B cell (primary cell): Measurements from ENCODE around the gene EPB41L3. TPM values are rescaled to one million over a fixed set of nuclear protein-coding genes. Genes with fewer than 3 reads are reported as not detected.

Experiments used
- ATAC-seq: fragments of 200-7000 bp; cut with Tn5 transposase; one replicate; pipeline ENCODE4 v1.10.0; 2021; ENCODE audit warnings: low read depth, mild to moderate bottlenecking, moderate number of reproducible peaks, moderate library complexity
- CTCF ChIA-PET: fragments of 350-600 bp; sonication (Branson Sonifier 250); formaldehyde crosslinking; loops from one replicate; lab custom pipeline; 2021; ENCODE audit warnings: antibody characterized with exemption, inconsistent platforms; lab: Charles Lee
- POLR2A ChIA-PET: fragments of 350-600 bp; sonication (Branson Sonifier 250); formaldehyde crosslinking; loops from one replicate; lab custom pipeline; 2021; ENCODE audit warnings: antibody characterized with exemption; lab: Charles Lee
- DNase-seq: peaks from one replicate; pipeline ENCODE4 v3.0.0; 2013
- H2AFZ ChIP-seq: 2 replicates; pipeline ENCODE4 v1.6.1; 2012; ENCODE audit warnings: mild to moderate bottlenecking, low read depth, low read length; ENCODE audit not compliant: insufficient read depth, poor library complexity, severe bottlenecking
- H3K27ac ChIP-seq, 2 donors: 1 replicate in 1 of 2; 2 replicates in 1 of 2; pipeline ENCODE4 v1.5.1; 2012 to 2013; ENCODE audit warnings: low read length in 2 of 2, mild to moderate bottlenecking in 2 of 2, moderate library complexity in 1 of 2
- H3K27me3 ChIP-seq, 4 experiments: fragments of 200-600 bp in 1 of 4; sonication (generic) in 1 of 4; replicated peaks in 1 of 4; 1 replicate in 2 of 4; 2 replicates in 2 of 4; pipeline versions ENCODE4 v1.6.1 to v1.7.0; 2013 to 2016; ENCODE audit warnings: low read length in 3 of 4, mild to moderate bottlenecking in 2 of 4, mixed read lengths in 1 of 4, moderate library complexity in 1 of 4; ENCODE audit not compliant: insufficient read depth in 4 of 4, control insufficient read depth in 3 of 4; ENCODE audit errors: control extremely low read depth in 1 of 4
- H3K36me3 ChIP-seq, 2 experiments: replicated peaks in 1 of 2; 1 replicate in 1 of 2; 2 replicates in 1 of 2; pipeline versions ENCODE4 v1.6.1 to v1.7.1; 2013; ENCODE audit warnings: low read length in 1 of 2; ENCODE audit not compliant: insufficient read depth in 2 of 2, control insufficient read depth in 1 of 2; ENCODE audit errors: control extremely low read depth in 1 of 2, extremely low read depth in 1 of 2
- H3K4me1 ChIP-seq, 2 donors: fragments of 200-600 bp in 1 of 2; sonication (generic) in 1 of 2; 1 replicate in 1 of 2; 2 replicates in 1 of 2; pipeline versions ENCODE4 v1.5.1 to v1.6.1; 2013 to 2017; ENCODE audit warnings: low read length in 2 of 2; ENCODE audit not compliant: control insufficient read depth in 2 of 2, insufficient read depth in 2 of 2
- H3K4me2 ChIP-seq: replicated peaks from 2 replicates; pipeline ENCODE3; 2012; ENCODE audit warnings: mild to moderate bottlenecking, low read depth, low read length; ENCODE audit not compliant: poor library complexity, severe bottlenecking
- H3K4me3 ChIP-seq, 5 experiments: fragments of 200-600 bp in 1 of 5; sonication (generic) in 1 of 5; 1 replicate in 3 of 5; 2 replicates in 2 of 5; pipeline versions ENCODE4 v1.5.1 to v1.7.0; 2011 to 2016; ENCODE audit warnings: low read length in 4 of 5, mild to moderate bottlenecking in 4 of 5, low read depth in 2 of 5, control low read depth in 1 of 5, moderate library complexity in 1 of 5; ENCODE audit not compliant: insufficient read depth in 1 of 5; ENCODE audit errors: control extremely low read depth in 1 of 5, extremely low read depth in 1 of 5
- H3K79me2 ChIP-seq: fragments of 200-600 bp; sonication (generic); one replicate; pipeline ENCODE4 v1.6.0; 2016; ENCODE audit warnings: low read length; ENCODE audit not compliant: control insufficient read depth, insufficient read depth
- H3K9ac ChIP-seq: fragments of 200-600 bp; sonication (generic); 2 replicates; pipeline ENCODE4 v1.6.1; 2017; ENCODE audit warnings: mild to moderate bottlenecking, low read length, moderate library complexity
- H3K9me3 ChIP-seq, 3 donors: one replicate each; pipeline versions ENCODE4 v1.6.1 to v1.7.1; 2013; ENCODE audit warnings: low read length in 2 of 3; ENCODE audit not compliant: control insufficient read depth in 2 of 3, insufficient read depth in 1 of 3; ENCODE audit errors: control extremely low read depth in 1 of 3
- H4K20me1 ChIP-seq: 2 replicates; pipeline ENCODE4 v1.6.0; 2012; ENCODE audit warnings: mild to moderate bottlenecking, low read length; ENCODE audit not compliant: insufficient read depth, control insufficient read depth, poor library complexity, severe bottlenecking
- H3K27ac Mint-ChIP-seq: one replicate; pipeline ENCODE4 v1.8.0; 2021; ENCODE audit warnings: mixed read lengths
- H3K27me3 Mint-ChIP-seq: one replicate; pipeline ENCODE4 v1.8.0; 2021; ENCODE audit warnings: mixed read lengths
- H3K4me1 Mint-ChIP-seq: one replicate; pipeline ENCODE4 v1.8.0; 2021; ENCODE audit warnings: mixed read lengths
- H3K4me3 Mint-ChIP-seq: one replicate; pipeline ENCODE4 v1.8.0; 2021; ENCODE audit warnings: mixed read lengths
- H3K9me3 Mint-ChIP-seq: one replicate; pipeline ENCODE4 v1.8.0; 2022; ENCODE audit warnings: mixed read lengths; ENCODE audit not compliant: insufficient read depth
- EZH2 ChIP-seq: IDR thresholded peaks from 2 replicates; pipeline ENCODE4 v1.6.1; 2012; ENCODE audit warnings: borderline replicate concordance, low read depth, mild to moderate bottlenecking, moderate library complexity, low read length; ENCODE audit not compliant: insufficient read depth, poor library complexity, severe bottlenecking
- WGBS: methylation state at CpG from one replicate; pipeline ENCODE4 v1.1.5; 2013; ENCODE audit warnings: missing lambda C conversion rate; ENCODE audit not compliant: insufficient coverage; 5-methylcytosine and 5-hydroxymethylcytosine counted together
- intact Hi-C: fragments of 100-400 bp; cut with micrococcal nuclease; formaldehyde crosslinking; loops from one replicate; pipeline ENCODE4 v1.10.0; 2022
- polyA plus RNA-seq: library from polyadenylated mRNA; depleted of rRNA; stranded (reverse); fragments of >200 nt; gene quantifications from 2 replicates; pipeline ENCODE4 v1.2.3, GENCODE V29; 2012
- total RNA-seq, 2 donors: library from RNA; stranded (reverse); fragments of 120-200 nt in 1 of 2; gene quantifications; 1 replicate in 1 of 2; 2 replicates in 1 of 2; pipeline versions ENCODE4 v1.2.3 to v1.2.4, GENCODE V29; 2013 to 2022
- TF ChIP-seq, protein P1 (sequence below): fragments of 200-600 bp; IDR thresholded peaks from one replicate; pipeline ENCODE4 v1.8.0; 2022; ENCODE audit warnings: antibody characterized with exemption, mild to moderate bottlenecking

The EPB41L3 gene
- total and polyA plus RNA-seq, 2 donors (not counting 1 experiment from before 2014, with no cell fraction given), result 0.57 to 0.58 TPM

DNA sequence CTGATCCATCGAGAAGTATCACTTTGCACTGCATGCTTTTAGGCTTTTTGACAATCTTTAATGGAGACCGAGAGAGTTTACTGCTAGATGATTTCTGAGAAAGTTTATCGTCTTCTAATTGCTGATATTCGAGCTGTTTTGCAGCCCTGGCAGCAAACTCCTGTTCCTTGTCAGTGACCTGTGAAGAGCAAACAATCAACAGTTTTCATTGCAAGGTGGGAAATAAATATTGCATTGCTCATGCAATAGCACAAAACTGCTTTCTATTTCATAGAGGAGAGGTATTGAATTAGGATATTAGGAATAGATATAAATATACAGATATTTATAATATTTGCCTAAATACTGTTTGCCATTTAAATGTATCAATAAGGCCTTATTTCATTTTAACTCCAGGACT lies 65.5 kb downstream of the EPB41L3 start:
- Histone ChIP-seq H2AFZ (no peak overlapping the region), H3K79me2 (no peaks in the 10 kb centered on the region), H3K4me2 (no peak overlapping the region), H3K4me1 (no peaks in the 10 kb centered on the region), H3K36me3 (no peaks in the 10 kb centered on the region), H4K20me1 (no peaks in the 10 kb centered on the region), H3K27me3 (no peaks in the 10 kb centered on the region), H3K9me3 (peaks cover 0 to 5% (median 0%) of the 10 kb centered on the region in 3 donors), H3K9ac (no peak overlapping the region), H3K27ac (no peak overlapping the region), H3K4me3 (no peak overlapping the region)
- Mint-ChIP-seq H3K4me1 (no peaks in the 10 kb centered on the region), H3K9me3 (no peaks in the 10 kb centered on the region), H3K27me3 (peaks cover 8% of the 10 kb centered on the region), H3K27ac (no peak overlapping the region), H3K4me3 (no peak overlapping the region)
- TF ChIP-seq, protein P1, sequence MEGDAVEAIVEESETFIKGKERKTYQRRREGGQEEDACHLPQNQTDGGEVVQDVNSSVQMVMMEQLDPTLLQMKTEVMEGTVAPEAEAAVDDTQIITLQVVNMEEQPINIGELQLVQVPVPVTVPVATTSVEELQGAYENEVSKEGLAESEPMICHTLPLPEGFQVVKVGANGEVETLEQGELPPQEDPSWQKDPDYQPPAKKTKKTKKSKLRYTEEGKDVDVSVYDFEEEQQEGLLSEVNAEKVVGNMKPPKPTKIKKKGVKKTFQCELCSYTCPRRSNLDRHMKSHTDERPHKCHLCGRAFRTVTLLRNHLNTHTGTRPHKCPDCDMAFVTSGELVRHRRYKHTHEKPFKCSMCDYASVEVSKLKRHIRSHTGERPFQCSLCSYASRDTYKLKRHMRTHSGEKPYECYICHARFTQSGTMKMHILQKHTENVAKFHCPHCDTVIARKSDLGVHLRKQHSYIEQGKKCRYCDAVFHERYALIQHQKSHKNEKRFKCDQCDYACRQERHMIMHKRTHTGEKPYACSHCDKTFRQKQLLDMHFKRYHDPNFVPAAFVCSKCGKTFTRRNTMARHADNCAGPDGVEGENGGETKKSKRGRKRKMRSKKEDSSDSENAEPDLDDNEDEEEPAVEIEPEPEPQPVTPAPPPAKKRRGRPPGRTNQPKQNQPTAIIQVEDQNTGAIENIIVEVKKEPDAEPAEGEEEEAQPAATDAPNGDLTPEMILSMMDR, result no peak
- no peak for TF ChIP-seq EZH2
- ATAC-seq (no peak), DNase-seq (no peak)
- WGBS, result 89% methylated on average over 3 of the region's 4 CpGs
- ChIA-PET POLR2A (no interaction called here), CTCF (no interaction called here)
- intact Hi-C loops, result no loop called here

- Histone ChIP-seq H3K9me3 (peaks cover 0 to 5% (median 0%) of the 10 kb centered on the region in 3 donors), H3K79me2 (no peaks in the 10 kb centered on the region), H3K27ac (no peak overlapping the region), H3K4me1 (no peaks in the 10 kb centered on the region), H3K27me3 (no peaks in the 10 kb centered on the region), H3K4me3 (no peak overlapping the region), H3K36me3 (no peaks in the 10 kb centered on the region), H3K4me2 (no peak overlapping the region), H3K9ac (no peak overlapping the region), H2AFZ (no peak overlapping the region), H4K20me1 (no peaks in the 10 kb centered on the region)
- no peak for TF ChIP-seq EZH2
- TF ChIP-seq, protein P1, result no peak
- DNase-seq (no peak), ATAC-seq (no peak)
- Mint-ChIP-seq H3K4me1 (no peaks in the 10 kb centered on the region), H3K9me3 (no peaks in the 10 kb centered on the region), H3K27me3 (peaks cover 8% of the 10 kb centered on the region), H3K4me3 (no peak overlapping the region), H3K27ac (no peak overlapping the region)
- WGBS, result 96% methylated on average over 3 of the region's 6 CpGs
- ChIA-PET POLR2A (no interaction called here), CTCF (interaction anchor here (1.0 kb wide), 1 partner anchor 60 kb away, joined by 3 read pairs; no protein-coding TSS in a partner anchor)
- intact Hi-C loops, result no loop called here
These were observed 66.6 kb downstream of the EPB41L3 start for GRCh38 chr18:5476961-5477800.
